Endothelial cell of umbilical vein (primary cell): ENCODE data around the gene GBP6. TPM values are rescaled to one million over a fixed set of nuclear protein-coding genes. Genes with fewer than 3 reads are reported as not detected.

ENCODE experiments used
- BruUV-seq: library from RNA; stranded (reverse); fragments of 400-500 nt; replicated peaks from 2 replicates; lab custom pipeline; 2021; lab: Mats Ljungman, UMichigan
- CTCF ChIA-PET: fragments of 300-600, 350-600 bp; sonication (Branson Sonifier 250); formaldehyde crosslinking; loops from one replicate; lab custom pipeline; 2021; ENCODE audit warnings: antibody characterized with exemption, inconsistent platforms; lab: Charles Lee
- POLR2A ChIA-PET: fragments of 300-600, 350-600 bp; sonication (Branson Sonifier 250); formaldehyde crosslinking; loops from one replicate; lab custom pipeline; 2021; ENCODE audit warnings: antibody characterized with exemption, inconsistent platforms; lab: Charles Lee
- DNase-seq: peaks from one replicate; pipeline ENCODE4 v3.0.0-alpha.2; 2011; ENCODE audit warnings: low read depth, low spot score
- FAIRE-seq: peaks from 2 replicates; lab custom pipeline; 2011; peaks lifted over from hg19 to GRCh38; lab: Jason Lieb, UNC
- H2AFZ ChIP-seq: 2 replicates; pipeline ENCODE4 v1.6.0; 2012; ENCODE audit warnings: low read depth, low read length, control low read depth, inconsistent platforms
- H3K27ac ChIP-seq: 2 replicates; pipeline ENCODE4 v1.5.1; 2011; ENCODE audit warnings: low read depth, mild to moderate bottlenecking, control low read depth, low read length, moderate library complexity; ENCODE audit not compliant: insufficient read depth
- H3K27me3 ChIP-seq, 2 experiments: 2 replicates each; pipeline versions ENCODE4 v1.6.0 to v1.6.1; 2011; ENCODE audit warnings: low read length in 2 of 2, mixed read lengths in 1 of 2; ENCODE audit not compliant: control insufficient read depth in 2 of 2, insufficient read depth in 2 of 2
- H3K36me3 ChIP-seq, 2 experiments: 2 replicates in 1 of 2; 3 replicates in 1 of 2; pipeline ENCODE4 v1.5.1; 2011; ENCODE audit warnings: low read length in 2 of 2, mild to moderate bottlenecking in 1 of 2, moderate library complexity in 1 of 2; ENCODE audit not compliant: control insufficient read depth in 2 of 2, insufficient read depth in 2 of 2; ENCODE audit errors: extremely low read depth in 1 of 2
- H3K4me1 ChIP-seq: 3 replicates; pipeline ENCODE4 v1.5.1; 2011; ENCODE audit warnings: mild to moderate bottlenecking, low read length; ENCODE audit not compliant: control insufficient read depth, insufficient read depth; ENCODE audit errors: extremely low read depth
- H3K4me2 ChIP-seq: 2 replicates; pipeline ENCODE4 v1.6.1; 2011; ENCODE audit warnings: low read length, control low read depth, mixed read lengths; ENCODE audit not compliant: insufficient read depth
- H3K4me3 ChIP-seq, 3 experiments: fragments of 200-600 bp in 1 of 3; sonication (generic), shearing (Covaris generic) in 1 of 3; replicated peaks in 1 of 3; 2 replicates each; pipeline ENCODE4 v1.5.1; 2011 to 2016; ENCODE audit warnings: control low read depth in 3 of 3, low read length in 3 of 3, mild to moderate bottlenecking in 2 of 3, inconsistent platforms in 1 of 3, low read depth in 1 of 3, moderate library complexity in 1 of 3; ENCODE audit not compliant: insufficient read depth in 1 of 3
- H3K79me2 ChIP-seq: 2 replicates; pipeline ENCODE4 v1.6.0; 2012; ENCODE audit warnings: low read length, inconsistent platforms; ENCODE audit not compliant: control insufficient read depth, insufficient read depth
- H3K9ac ChIP-seq: replicated peaks from 2 replicates; pipeline ENCODE3; 2011; ENCODE audit warnings: low read length, control low read depth; ENCODE audit not compliant: insufficient read depth; ENCODE audit errors: extremely low read depth
- H3K9me1 ChIP-seq: replicated peaks from 3 replicates; pipeline ENCODE4 v1.6.0; 2011; ENCODE audit warnings: mild to moderate bottlenecking, low read length; ENCODE audit not compliant: control insufficient read depth, insufficient read depth; ENCODE audit errors: extremely low read depth
- H3K9me3 ChIP-seq: replicated peaks from 2 replicates; pipeline ENCODE4 v1.5.1; 2012; ENCODE audit warnings: low read length, inconsistent platforms; ENCODE audit not compliant: control insufficient read depth, insufficient read depth
- H4K20me1 ChIP-seq: replicated peaks from 2 replicates; pipeline ENCODE3; 2011; ENCODE audit warnings: mild to moderate bottlenecking, low read length; ENCODE audit not compliant: control insufficient read depth, insufficient read depth; ENCODE audit errors: extremely low read depth
- CTCF ChIP-seq, 2 donors: IDR thresholded peaks; 1 replicate in 1 of 2; 2 replicates in 1 of 2; pipeline ENCODE4 v1.5.1; 2011; ENCODE audit warnings: low read length in 2 of 2, mild to moderate bottlenecking in 2 of 2, moderate library complexity in 2 of 2, control low read depth in 1 of 2, inconsistent platforms in 1 of 2, low read depth in 1 of 2; ENCODE audit not compliant: insufficient read depth in 1 of 2; ENCODE audit errors: extremely low read depth in 1 of 2
- EZH2 ChIP-seq: IDR thresholded peaks from 2 replicates; pipeline ENCODE4 v1.6.1; 2012; ENCODE audit warnings: borderline replicate concordance, low read depth, mild to moderate bottlenecking, moderate library complexity, low read length, inconsistent platforms; ENCODE audit not compliant: severe bottlenecking
- FOS ChIP-seq: IDR thresholded peaks from 2 replicates; pipeline ENCODE4 v1.6.1; 2011; ENCODE audit warnings: mild to moderate bottlenecking, low read length, moderate library complexity, borderline replicate concordance; ENCODE audit not compliant: insufficient read depth
- GATA2 ChIP-seq: IDR thresholded peaks from 2 replicates; pipeline ENCODE4 v1.7.0; 2011; ENCODE audit warnings: low read depth, mild to moderate bottlenecking, moderate library complexity, mixed read lengths, low read length; ENCODE audit not compliant: insufficient read length, insufficient read depth
- JUN ChIP-seq: IDR thresholded peaks from 2 replicates; pipeline ENCODE4 v1.6.1; 2011; ENCODE audit warnings: borderline replicate concordance, low read depth; ENCODE audit not compliant: insufficient read length, insufficient read depth
- MAX ChIP-seq: IDR thresholded peaks from 2 replicates; pipeline ENCODE4 v1.6.1; 2011; ENCODE audit not compliant: insufficient read depth, insufficient read length
- MYC ChIP-seq: IDR thresholded peaks from one replicate; pipeline ENCODE4 v1.6.1; 2011; ENCODE audit warnings: mild to moderate bottlenecking, low read depth, low read length
- POLR2A ChIP-seq: IDR thresholded peaks from 2 replicates; pipeline ENCODE4 v1.6.1; 2012; ENCODE audit warnings: low read depth, mild to moderate bottlenecking, control low read depth, low read length
- POLR2AphosphoS5 ChIP-seq: IDR thresholded peaks from 2 replicates; pipeline ENCODE4 v1.6.1; 2012; ENCODE audit warnings: low read depth, mild to moderate bottlenecking, control low read depth, low read length, moderate library complexity; ENCODE audit not compliant: insufficient read depth
- dilution Hi-C: fragments of 300-500 bp; cut with MboI; formaldehyde crosslinking; loops from one replicate; pipeline ENCODE4 v1.15.0; 2019; ENCODE audit warnings: low sequenced_read_pairs; ENCODE audit not compliant: extremely low pct_ligation_motif_present
- intact Hi-C: fragments of 100-400 bp; cut with micrococcal nuclease; formaldehyde crosslinking; loops from one replicate; pipeline ENCODE4 v1.10.0; 2022
- polyA plus RNA-seq, 4 experiments: library from polyadenylated mRNA; depleted of rRNA in 3 of 4; stranded (reverse) in 3 of 4; unstranded in 1 of 4; fragments of >200 nt; gene quantifications; 2 replicates each; pipeline versions ENCODE4 v1.2.1 to v1.2.3, GENCODE V29; 2011 to 2012; ENCODE audit warnings: missing spikeins in 1 of 4
- total RNA-seq: library from RNA; stranded (reverse); gene quantifications from 2 replicates; pipeline ENCODE4 v1.2.3, GENCODE V29; 2021

GBP6 gene
- total and polyA plus RNA-seq, 2 donors (not counting 3 experiments of a cell fraction or from before 2014, with no cell fraction given), result not detected

GRCh38 chr1:89381618-89382017 is 17.8 kb downstream of the GBP6 start:
- H3K36me3 ChIP-seq, result no peaks in the 10 kb centered on the region
- H3K9me3 ChIP-seq, result no peaks in the 10 kb centered on the region
- H4K20me1 ChIP-seq, result no peaks in the 10 kb centered on the region
- DNase-seq (no peak), FAIRE-seq (no peak)
- H3K4me3 ChIP-seq, result no peak overlapping the region
- H3K79me2 ChIP-seq, result no peaks in the 10 kb centered on the region
- dilution Hi-C loops (no loop called here), intact Hi-C loops (no loop called here)
- no peaks in the 10 kb centered on the region for H3K9me1 ChIP-seq
- ChIA-PET POLR2A (no interaction called here), CTCF (interaction anchor here (0.6 to 0.7 kb wide), 2 partner anchors 23 to 46 kb away, joined by 4 read pairs; no protein-coding TSS in a partner anchor)
- peaks cover 0 to 2% of the 10 kb centered on the region in 2 experiments for H3K27me3 ChIP-seq
- H3K4me2 ChIP-seq, result no peak overlapping the region
- H3K4me1 ChIP-seq, result no peaks in the 10 kb centered on the region
- H2AFZ ChIP-seq, result no peak overlapping the region
- no TSS peak for BruUV-seq
- H3K9ac ChIP-seq, result no peak overlapping the region
- H3K27ac ChIP-seq, result no peak overlapping the region
- TF ChIP-seq MYC (no peak), POLR2A (no peak), JUN (no peak), POLR2AphosphoS5 (no peak), MAX (no peak), FOS (no peak), CTCF (IDR thresholded peaks at IDR 0.05; ENCODE audit: extremely low read depth in 1 of 2, insufficient read depth in 1 of 2, low read depth in 1 of 2, low read length in 2 of 2) (no peak), EZH2 (no peak), GATA2 (no peak)
